CD14-positive monocyte (primary cell): ENCODE results near the gene NUDT2. TPM values are rescaled to one million over a fixed set of nuclear protein-coding genes. Genes with fewer than 3 reads are reported as not detected.
"Not testable (repeated sequence)": the region's sequence is repeated elsewhere in the genome, so short reads cannot be mapped to it uniquely, and the experiment has no call there.

Experiments used
- DNase-seq, 3 donors: peaks; one replicate each; pipeline ENCODE4 v3.0.0-alpha.2; 2011 to 2022
- H2AFZ ChIP-seq: 2 replicates; pipeline ENCODE4 v1.6.0; 2012; ENCODE audit warnings: mild to moderate bottlenecking, low read depth, low read length, inconsistent platforms; ENCODE audit not compliant: insufficient read depth, poor library complexity, severe bottlenecking
- H3K27ac ChIP-seq, 2 donors: 1 replicate in 1 of 2; 2 replicates in 1 of 2; pipeline ENCODE4 v1.5.1; 2012 to 2013; ENCODE audit warnings: low read length in 2 of 2, control low read depth in 1 of 2, inconsistent platforms in 1 of 2, low read depth in 1 of 2, mild to moderate bottlenecking in 1 of 2
- H3K27me3 ChIP-seq, 2 donors: one replicate each; pipeline versions ENCODE4 v1.6.0 to v1.6.1; 2011 to 2013; ENCODE audit warnings: low read length in 2 of 2; ENCODE audit not compliant: control insufficient read depth in 2 of 2, insufficient read depth in 2 of 2
- H3K36me3 ChIP-seq, 2 donors: replicated peaks in 1 of 2; 1 replicate in 1 of 2; 2 replicates in 1 of 2; pipeline versions ENCODE4 v1.5.1 to v1.6.1; 2012 to 2013; ENCODE audit warnings: low read length in 2 of 2, control low read depth in 1 of 2, inconsistent platforms in 1 of 2, mild to moderate bottlenecking in 1 of 2; ENCODE audit not compliant: insufficient read depth in 2 of 2, control insufficient read depth in 1 of 2
- H3K4me1 ChIP-seq, 2 donors: 1 replicate in 1 of 2; 2 replicates in 1 of 2; pipeline versions ENCODE4 v1.5.1 to v1.6.1; 2012 to 2013; ENCODE audit warnings: low read length in 2 of 2, control low read depth in 1 of 2, inconsistent platforms in 1 of 2, mild to moderate bottlenecking in 1 of 2, moderate library complexity in 1 of 2; ENCODE audit not compliant: insufficient read depth in 2 of 2, control insufficient read depth in 1 of 2
- H3K4me2 ChIP-seq: replicated peaks from 2 replicates; pipeline ENCODE3; 2012; ENCODE audit warnings: low read length, moderate library complexity, mild to moderate bottlenecking; ENCODE audit not compliant: poor library complexity, severe bottlenecking; ENCODE audit errors: extremely low read depth
- H3K4me3 ChIP-seq, 3 experiments: fragments of 200-600 bp in 1 of 3; sonication (generic) in 1 of 3; replicated peaks in 1 of 3; 1 replicate in 2 of 3; 2 replicates in 1 of 3; pipeline ENCODE4 v1.5.1; 2011 to 2013; ENCODE audit warnings: low read length in 3 of 3, mild to moderate bottlenecking in 3 of 3, control low read depth in 2 of 3, low read depth in 2 of 3, inconsistent platforms in 1 of 3, moderate library complexity in 1 of 3
- H3K79me2 ChIP-seq: 2 replicates; pipeline ENCODE4 v1.6.0; 2012; ENCODE audit warnings: mild to moderate bottlenecking, control low read depth, inconsistent platforms, low read length, moderate library complexity; ENCODE audit not compliant: insufficient read depth
- H3K9ac ChIP-seq: 2 replicates; pipeline ENCODE4 v1.6.0; 2017; ENCODE audit warnings: low read length, mild to moderate bottlenecking; ENCODE audit not compliant: insufficient read depth, poor library complexity, severe bottlenecking
- H3K9me3 ChIP-seq, 2 donors: replicated peaks in 1 of 2; 1 replicate in 1 of 2; 2 replicates in 1 of 2; pipeline versions ENCODE4 v1.5.1 to v1.6.1; 2012 to 2013; ENCODE audit warnings: low read length in 2 of 2, control low read depth in 1 of 2; ENCODE audit not compliant: control insufficient read depth in 1 of 2, insufficient read depth in 1 of 2
- H4K20me1 ChIP-seq: 2 replicates; pipeline ENCODE4 v1.6.0; 2012; ENCODE audit warnings: mild to moderate bottlenecking, low read length, control low read depth, moderate library complexity; ENCODE audit not compliant: insufficient read depth
- H3K27ac Mint-ChIP-seq, 7 donors: one replicate each; pipeline ENCODE4 v1.8.0; 2020; ENCODE audit warnings: mild to moderate bottlenecking in 7 of 7, mixed read lengths in 7 of 7, moderate library complexity in 6 of 7, inconsistent platforms in 2 of 7
- H3K27me3 Mint-ChIP-seq, 3 donors: one replicate each; pipeline ENCODE4 v1.8.0; 2021 to 2022; ENCODE audit warnings: low read depth in 3 of 3, mild to moderate bottlenecking in 3 of 3, mixed read lengths in 3 of 3, moderate library complexity in 3 of 3, inconsistent platforms in 1 of 3
- H3K36me3 Mint-ChIP-seq, 2 donors: one replicate each; pipeline ENCODE4 v1.8.0; 2020; ENCODE audit warnings: mixed read lengths in 2 of 2, inconsistent platforms in 1 of 2, mild to moderate bottlenecking in 1 of 2
- H3K4me1 Mint-ChIP-seq: one replicate; pipeline ENCODE4 v1.8.0; 2020; ENCODE audit warnings: mild to moderate bottlenecking, mixed read lengths
- H3K4me3 Mint-ChIP-seq, 2 donors: one replicate each; pipeline ENCODE4 v1.8.0; 2020; ENCODE audit warnings: mild to moderate bottlenecking in 2 of 2, mixed read lengths in 2 of 2, moderate library complexity in 1 of 2
- H3K9me3 Mint-ChIP-seq, 7 donors: one replicate each; pipeline ENCODE4 v1.8.0; 2020 to 2022; ENCODE audit warnings: mixed read lengths in 7 of 7, mild to moderate bottlenecking in 6 of 7, moderate library complexity in 6 of 7, inconsistent platforms in 2 of 7
- CTCF ChIP-seq: fragments of 200-600 bp; IDR thresholded peaks from one replicate; pipeline ENCODE4 v1.8.0; 2022; ENCODE audit warnings: antibody characterized with exemption, mild to moderate bottlenecking
- WGBS: methylation state at CpG from one replicate; pipeline ENCODE4 v1.1.5; 2013; ENCODE audit warnings: missing lambda C conversion rate; ENCODE audit not compliant: insufficient coverage; 5-methylcytosine and 5-hydroxymethylcytosine counted together
- intact Hi-C, 2 donors: fragments of 100-400 bp; cut with micrococcal nuclease; formaldehyde crosslinking; loops; one replicate each; pipeline versions ENCODE4 v1.15.0 to v1.15.1; 2023
- polyA plus RNA-seq, 3 donors: library from polyadenylated mRNA; depleted of rRNA in 1 of 3; unstranded in 2 of 3; stranded (reverse) in 1 of 3; fragments of 300-500 nt in 2 of 3; fragments of >200 nt in 1 of 3; fragmentation: Illumina TruSeq in 2 of 3; gene quantifications; 1 replicate in 2 of 3; 2 replicates in 1 of 3; pipeline ENCODE4 v1.2.3, GENCODE V29; 2012 to 2021

NUDT2 gene
- polyA plus RNA-seq, 3 donors = 24.4 to 56.9 (median 38.0) TPM

DNA sequence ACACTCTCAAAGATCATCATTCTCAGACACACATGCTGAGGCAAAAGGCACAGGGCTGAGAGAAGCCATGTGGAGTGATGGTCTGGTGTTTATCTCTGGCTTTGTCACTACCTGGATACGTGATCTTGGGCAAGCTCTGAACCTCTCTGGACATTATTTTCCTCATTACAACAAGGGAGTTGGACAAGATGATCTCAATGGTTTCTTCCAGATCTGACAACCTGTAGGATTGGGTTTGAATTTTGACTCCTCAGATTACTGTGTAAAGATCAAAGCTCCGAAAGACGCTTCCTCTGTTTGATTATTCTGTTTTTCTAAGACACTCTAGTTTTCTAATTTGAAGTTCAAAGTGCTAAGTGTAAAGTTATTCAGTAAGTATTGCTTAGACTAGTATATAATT lies 20.0 kb downstream of the NUDT2 start:
- intact Hi-C loops = no loop called here

GRCh38 chr9:34352122-34352652 lies 22.8 kb downstream of the NUDT2 start:
- H3K27ac ChIP-seq, H3K27me3 ChIP-seq, H4K20me1 ChIP-seq, H3K4me2 ChIP-seq, H3K79me2 ChIP-seq, DNase-seq, intact Hi-C loops, H3K27me3 Mint-ChIP-seq, H3K4me1 ChIP-seq, H3K4me3 ChIP-seq, H3K9ac ChIP-seq, H3K9me3 ChIP-seq, H3K27ac Mint-ChIP-seq, H2AFZ ChIP-seq, H3K4me1 Mint-ChIP-seq: not testable (repeated sequence)
- Mint-ChIP-seq H3K36me3 (peaks cover 7 to 28% of the 10 kb centered on the region in 2 donors), H3K9me3 (peaks cover 2 to 18% (median 12%) of the 10 kb centered on the region in 7 donors), H3K4me3 (peak overlapping the region in 1 of 2 donors; percentile 24)
- 100% methylated on average over 2 of the region's 7 CpGs for WGBS
- peaks cover 3 to 11% of the 10 kb centered on the region in 2 donors for H3K36me3 ChIP-seq

More for the DNA sequence above, 20.0 kb downstream of the NUDT2 start:
- Histone ChIP-seq H3K4me3 (no peak overlapping the region), H3K27ac (no peak overlapping the region), H3K79me2 (no peaks in the 10 kb centered on the region), H4K20me1 (no peaks in the 10 kb centered on the region), H3K4me2 (no peak overlapping the region), H3K27me3 (no peaks in the 10 kb centered on the region), H3K4me1 (no peaks in the 10 kb centered on the region), H3K9ac (no peak overlapping the region), H3K9me3 (no peaks in the 10 kb centered on the region), H2AFZ (no peak overlapping the region), H3K36me3 (peaks cover 6 to 23% of the 10 kb centered on the region in 2 donors)
- peaks cover 6% of the 10 kb centered on the region for H3K4me1 Mint-ChIP-seq
- WGBS = no CpG with 5 or more reads among the region's 3 CpGs
- TF ChIP-seq CTCF = no peak
- peaks cover 0 to 2% (median 0%) of the 10 kb centered on the region in 3 donors for H3K27me3 Mint-ChIP-seq
- peaks cover 15 to 40% of the 10 kb centered on the region in 2 donors for H3K36me3 Mint-ChIP-seq
- H3K9me3 Mint-ChIP-seq = peaks cover 0 to 2% (median 0%) of the 10 kb centered on the region in 7 donors
- no peak overlapping the region for H3K27ac Mint-ChIP-seq
- DNase-seq = no peak
- H3K4me3 Mint-ChIP-seq = no peak overlapping the region

GRCh38 chr9:34352957-34353356 lies 23.6 kb downstream of the NUDT2 start:
- WGBS = 100% methylated on average over 1 of the region's 1 CpG
- H3K4me1 Mint-ChIP-seq, H3K27me3 ChIP-seq, H4K20me1 ChIP-seq, H3K4me3 ChIP-seq, H3K79me2 ChIP-seq, H2AFZ ChIP-seq, H3K36me3 ChIP-seq, H3K27me3 Mint-ChIP-seq, H3K9ac ChIP-seq, H3K4me1 ChIP-seq, H3K9me3 ChIP-seq, DNase-seq, H3K4me2 ChIP-seq, H3K4me3 Mint-ChIP-seq, H3K27ac ChIP-seq, H3K27ac Mint-ChIP-seq, intact Hi-C loops: not testable (repeated sequence)
- Mint-ChIP-seq H3K36me3 (peaks cover 7 to 24% of the 10 kb centered on the region in 2 donors), H3K9me3 (peaks cover 5 to 18% (median 12%) of the 10 kb centered on the region in 7 donors)
